ENCODE measurements around the gene GCC2.

GCC2 gene

GRCh38 chr2:108444941-108445840 is 3.8 kb upstream of the GCC2 start:
- H3K4me1 ChIP-seq (ENCODE audit: control insufficient read depth in 1 of 2, insufficient read depth in 1 of 2, low read depth in 1 of 2, low read length in 1 of 2) = peaks cover 16 to 17% of the 10 kb centered on the region in 2 experiments
- no peak for TF ChIP-seq CTCF (IDR thresholded peaks at IDR 0.05)
- H3K27me3 ChIP-seq = no peaks in the 10 kb centered on the region
- H3K36me3 ChIP-seq = no peaks in the 10 kb centered on the region
- no peaks in the 10 kb centered on the region for H3K9me3 ChIP-seq
- H3K27ac ChIP-seq = no peak overlapping the region
- H3K4me3 ChIP-seq (ENCODE audit: low read depth in 1 of 2, low read length in 1 of 2) = no peak overlapping the region

GRCh38 chr2:108446703-108447102 is 2.3 kb upstream of the GCC2 start:
- H3K4me1 ChIP-seq (ENCODE audit: control insufficient read depth in 1 of 2, insufficient read depth in 1 of 2, low read depth in 1 of 2, low read length in 1 of 2) = peaks cover 17 to 19% of the 10 kb centered on the region in 2 experiments
- no peaks in the 10 kb centered on the region for H3K36me3 ChIP-seq
- H3K9me3 ChIP-seq = no peaks in the 10 kb centered on the region
- no peak overlapping the region for H3K27ac ChIP-seq
- TF ChIP-seq CTCF (IDR thresholded peaks at IDR 0.05) = no peak
- no peaks in the 10 kb centered on the region for H3K27me3 ChIP-seq
- no peak overlapping the region for H3K4me3 ChIP-seq (ENCODE audit: low read depth in 1 of 2, low read length in 1 of 2)

GRCh38 chr2:108447947-108448677 is 894 bp upstream of the GCC2 start:
- Histone ChIP-seq H3K9me3 (no peaks in the 10 kb centered on the region), H3K36me3 (peaks cover 13% of the 10 kb centered on the region), H3K4me1 (ENCODE audit: control insufficient read depth in 1 of 2, insufficient read depth in 1 of 2, low read depth in 1 of 2, low read length in 1 of 2) (peaks cover 17 to 19% of the 10 kb centered on the region in 2 experiments), H3K27ac (peak overlapping the region; percentile 92), H3K4me3 (ENCODE audit: low read depth in 1 of 2, low read length in 1 of 2) (peak overlapping the region; percentile 78 to 94), H3K27me3 (no peaks in the 10 kb centered on the region)
- no peak for TF ChIP-seq CTCF (IDR thresholded peaks at IDR 0.05)

GRCh38 chr2:108449410-108450130 is 564 bp downstream of the GCC2 start:
- Histone ChIP-seq H3K36me3 (peaks cover 27% of the 10 kb centered on the region), H3K27me3 (no peaks in the 10 kb centered on the region), H3K4me3 (ENCODE audit: low read depth in 1 of 2, low read length in 1 of 2) (peak overlapping the region; percentile 78 to 94), H3K4me1 (ENCODE audit: control insufficient read depth in 1 of 2, insufficient read depth in 1 of 2, low read depth in 1 of 2, low read length in 1 of 2) (peaks cover 17 to 19% of the 10 kb centered on the region in 2 experiments), H3K27ac (peak overlapping the region; percentile 92), H3K9me3 (no peaks in the 10 kb centered on the region)
- no peak for TF ChIP-seq CTCF (IDR thresholded peaks at IDR 0.05)

GRCh38 chr2:108450863-108451262 is 1.9 kb downstream of the GCC2 start:
- peaks cover 40% of the 10 kb centered on the region for H3K36me3 ChIP-seq
- H3K9me3 ChIP-seq = no peaks in the 10 kb centered on the region
- no peak overlapping the region for H3K4me3 ChIP-seq (ENCODE audit: low read depth in 1 of 2, low read length in 1 of 2)
- H3K27me3 ChIP-seq = no peaks in the 10 kb centered on the region
- no peak for TF ChIP-seq CTCF (IDR thresholded peaks at IDR 0.05)
- H3K27ac ChIP-seq = peak overlapping the region; percentile 4
- H3K4me1 ChIP-seq (ENCODE audit: control insufficient read depth in 1 of 2, insufficient read depth in 1 of 2, low read depth in 1 of 2, low read length in 1 of 2) = peaks cover 17 to 19% of the 10 kb centered on the region in 2 experiments

Data from neutrophil (primary cell).